Measurements from ENCODE around the gene ZFP36L1. TPM values are rescaled to one million over a fixed set of nuclear protein-coding genes. Genes with fewer than 3 reads are reported as not detected.
"Not testable (repeated sequence)": the region's sequence is repeated elsewhere in the genome, so short reads cannot be mapped to it uniquely, and the experiment has no call there.

ZFP36L1 gene
- total RNA-seq, 1 experiment from 2014 or later = 240 TPM

GRCh38 chr14:68766299-68767247 lies 26.3 kb downstream of the ZFP36L1 start:
- CTCF ChIA-PET = no interaction called here
- Mint-ChIP-seq H3K4me3 (ENCODE audit: low read depth, unreplicated experiment) (no peak overlapping the region), H3K4me1 (ENCODE audit: low read depth, unreplicated experiment) (no peaks in the 10 kb centered on the region), H3K9me3 (ENCODE audit: low read depth, unreplicated experiment) (no peaks in the 10 kb centered on the region), H3K27ac (ENCODE audit: unreplicated experiment) (no peak overlapping the region), H3K27me3 (ENCODE audit: unreplicated experiment) (no peaks in the 10 kb centered on the region), H3K36me3 (ENCODE audit: insufficient read depth, unreplicated experiment) (no peaks in the 10 kb centered on the region)
- no peak for DNase-seq
- TF ChIP-seq, protein P1, sequence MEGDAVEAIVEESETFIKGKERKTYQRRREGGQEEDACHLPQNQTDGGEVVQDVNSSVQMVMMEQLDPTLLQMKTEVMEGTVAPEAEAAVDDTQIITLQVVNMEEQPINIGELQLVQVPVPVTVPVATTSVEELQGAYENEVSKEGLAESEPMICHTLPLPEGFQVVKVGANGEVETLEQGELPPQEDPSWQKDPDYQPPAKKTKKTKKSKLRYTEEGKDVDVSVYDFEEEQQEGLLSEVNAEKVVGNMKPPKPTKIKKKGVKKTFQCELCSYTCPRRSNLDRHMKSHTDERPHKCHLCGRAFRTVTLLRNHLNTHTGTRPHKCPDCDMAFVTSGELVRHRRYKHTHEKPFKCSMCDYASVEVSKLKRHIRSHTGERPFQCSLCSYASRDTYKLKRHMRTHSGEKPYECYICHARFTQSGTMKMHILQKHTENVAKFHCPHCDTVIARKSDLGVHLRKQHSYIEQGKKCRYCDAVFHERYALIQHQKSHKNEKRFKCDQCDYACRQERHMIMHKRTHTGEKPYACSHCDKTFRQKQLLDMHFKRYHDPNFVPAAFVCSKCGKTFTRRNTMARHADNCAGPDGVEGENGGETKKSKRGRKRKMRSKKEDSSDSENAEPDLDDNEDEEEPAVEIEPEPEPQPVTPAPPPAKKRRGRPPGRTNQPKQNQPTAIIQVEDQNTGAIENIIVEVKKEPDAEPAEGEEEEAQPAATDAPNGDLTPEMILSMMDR (IDR thresholded peaks at IDR 0.05; ENCODE audit: unreplicated experiment) = no peak
- no TSS peak for BruUV-seq (replicated peaks)
- intact Hi-C loops (cut with micrococcal nuclease; ENCODE audit: unreplicated experiment) = no loop called here

DNA sequence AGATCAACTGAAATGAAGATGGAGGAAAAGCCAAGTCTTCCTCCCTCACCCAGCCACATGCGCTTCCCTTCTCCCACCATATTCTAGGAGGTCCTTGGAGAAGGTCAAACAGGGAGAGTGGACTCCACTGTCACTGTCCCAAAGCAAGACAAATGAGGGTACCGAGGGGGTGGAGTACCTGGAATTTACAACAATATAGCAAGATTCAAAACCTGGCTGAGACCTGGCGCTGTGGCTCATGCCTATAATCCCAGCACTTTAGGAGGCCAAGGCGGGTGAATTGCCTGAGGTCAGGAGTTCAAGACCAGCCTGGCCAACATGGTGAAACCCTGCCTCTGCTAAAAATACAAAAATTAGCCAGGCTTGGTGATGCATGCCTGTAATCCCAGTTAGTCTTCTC lies 29.0 kb downstream of the ZFP36L1 start:
- BruUV-seq (replicated peaks); intact Hi-C loops (cut with micrococcal nuclease; ENCODE audit: unreplicated experiment); H3K27ac Mint-ChIP-seq (ENCODE audit: unreplicated experiment); DNase-seq; H3K9me3 Mint-ChIP-seq (ENCODE audit: low read depth, unreplicated experiment); H3K27me3 Mint-ChIP-seq (ENCODE audit: unreplicated experiment); H3K4me1 Mint-ChIP-seq (ENCODE audit: low read depth, unreplicated experiment); H3K36me3 Mint-ChIP-seq (ENCODE audit: insufficient read depth, unreplicated experiment); CTCF ChIA-PET; H3K4me3 Mint-ChIP-seq (ENCODE audit: low read depth, unreplicated experiment): not testable (repeated sequence)

DNA sequence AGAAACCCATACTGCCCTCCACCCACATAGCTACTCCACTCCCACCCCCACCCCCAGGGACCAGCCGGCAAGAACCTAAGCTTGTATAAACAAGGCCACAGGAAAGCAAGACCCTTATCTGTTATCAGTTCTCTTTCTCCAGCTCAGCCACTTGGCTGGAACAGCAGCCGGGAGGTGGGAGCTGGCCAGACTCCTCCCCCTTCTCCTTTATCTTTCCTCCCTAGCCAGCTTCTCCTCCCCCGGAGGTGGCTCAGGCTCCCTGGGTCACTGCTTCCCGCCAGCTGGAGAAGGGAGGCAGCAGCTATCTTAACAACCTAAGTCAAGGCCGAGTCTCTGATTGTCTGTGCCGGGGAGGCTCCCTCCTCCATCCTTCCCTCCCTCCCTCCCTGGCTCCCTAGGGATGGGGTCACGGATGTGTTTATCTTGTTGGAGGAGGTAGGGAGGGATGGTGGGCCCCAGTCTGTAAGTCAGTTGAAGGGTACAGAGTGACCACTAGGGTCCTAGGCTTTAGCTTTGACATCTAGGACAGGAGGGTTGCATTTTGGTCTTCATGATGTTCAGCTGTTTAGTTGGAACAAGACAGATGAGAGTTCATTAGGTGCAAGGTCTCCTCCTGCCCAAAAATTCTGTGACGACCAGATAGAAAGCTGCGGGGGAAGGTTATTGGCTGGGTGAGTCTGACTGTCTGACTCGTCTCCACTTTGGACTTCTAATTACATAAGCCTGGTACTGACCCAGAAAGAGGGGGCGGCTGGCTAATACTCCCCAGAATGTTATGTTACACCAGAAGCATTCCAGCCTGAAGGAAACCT lies 29.7 kb downstream of the ZFP36L1 start:
- Mint-ChIP-seq H3K9me3 (ENCODE audit: low read depth, unreplicated experiment) (no peaks in the 10 kb centered on the region), H3K4me1 (ENCODE audit: low read depth, unreplicated experiment) (peaks cover 10% of the 10 kb centered on the region), H3K27ac (ENCODE audit: unreplicated experiment) (no peak overlapping the region), H3K4me3 (ENCODE audit: low read depth, unreplicated experiment) (no peak overlapping the region), H3K27me3 (ENCODE audit: unreplicated experiment) (no peaks in the 10 kb centered on the region), H3K36me3 (ENCODE audit: insufficient read depth, unreplicated experiment) (no peaks in the 10 kb centered on the region)
- intact Hi-C loops (cut with micrococcal nuclease; ENCODE audit: unreplicated experiment) = no loop called here
- CTCF ChIA-PET = interaction anchor here (0.6 to 1.1 kb wide), 5 partner anchors 10 to 600 kb away, joined by 3 to 6 read pairs (median 5); no protein-coding TSS in a partner anchor
- BruUV-seq (replicated peaks) = no TSS peak
- TF ChIP-seq, protein P1 (IDR thresholded peaks at IDR 0.05; ENCODE audit: unreplicated experiment) = no peak
- DNase-seq = no peak

GRCh38 chr14:68761391-68761790 lies 31.5 kb downstream of the ZFP36L1 start:
- Mint-ChIP-seq H3K4me1 (ENCODE audit: low read depth, unreplicated experiment) (peaks cover 11% of the 10 kb centered on the region), H3K27me3 (ENCODE audit: unreplicated experiment) (no peaks in the 10 kb centered on the region), H3K9me3 (ENCODE audit: low read depth, unreplicated experiment) (no peaks in the 10 kb centered on the region), H3K27ac (ENCODE audit: unreplicated experiment) (no peak overlapping the region), H3K36me3 (ENCODE audit: insufficient read depth, unreplicated experiment) (no peaks in the 10 kb centered on the region), H3K4me3 (ENCODE audit: low read depth, unreplicated experiment) (no peak overlapping the region)
- TF ChIP-seq, protein P1 (IDR thresholded peaks at IDR 0.05; ENCODE audit: unreplicated experiment) = no peak
- CTCF ChIA-PET = no interaction called here
- DNase-seq = no peak
- intact Hi-C loops (cut with micrococcal nuclease; ENCODE audit: unreplicated experiment) = no loop called here
- no TSS peak for BruUV-seq (replicated peaks)

All from Calu3 (cell line).